Heart left ventricle (tissue), 13 donors: ENCODE measurements around the gene NCOA3.

Experiments used
- CTCF ChIP-seq, 12 donors: fragments of 200-600 bp; sonication (generic) in 4 of 12; IDR thresholded peaks; one replicate each; pipeline versions ENCODE4 v1.5.0 to v1.8.0; 2018 to 2022; ENCODE audit warnings: antibody characterized with exemption in 12 of 12, mild to moderate bottlenecking in 5 of 12
- POLR2A ChIP-seq, 2 donors: fragments of 450-650 bp; IDR thresholded peaks; one replicate each; pipeline ENCODE4 v1.6.1; 2017; ENCODE audit warnings: antibody characterized with exemption in 2 of 2, mild to moderate bottlenecking in 2 of 2, moderate library complexity in 2 of 2
- donor health status: ischemic (EF 13 %, LVEDD 7.1; RV severe dilation, severe dysfunction).
- donor health status: DM: no; HTN: yes; CAD: no.
- donor health status: DM: no; HTN: no; CAD: no.
- donor health status: ischemic (EF 25% LVEDD 6.9; RV normal size, moderate dysfunction).
- donor health status: ischemic (EF 25% LVEDD 5.7; RV mildly dilated, moderate dysfunction).
- donor health status: ischemic (EF 35%, LVEDD 5.7; RV mildly dilated, moderate dysfunction).
- donor health status: nonischemic (EF 11% LVEDD 7.7; RV severe dilation, severe dysfunction).
- donor health status: DM: yes; HTN: yes; CAD: no.
- donor health status: PGD.
- donor health status: ischemic (EF 29% LVEDD 5.4; RV normal size, mild dysfunction).
- donor health status: nonischemic (EF 23%, LVEDD 6.1; RV moderate dilation, normal function).

- no peak for TF ChIP-seq CTCF (IDR thresholded peaks at IDR 0.05)
- no peak for TF ChIP-seq POLR2A (IDR thresholded peaks at IDR 0.05)
Observed at GRCh38 chr20:47468290-47469050, 33.2 kb upstream of the NCOA3 start.
